Trophoblast cell (in vitro differentiated cells and primary cell): ENCODE results near the gene LDHD.

Experiments
- DNase-seq, 2 donors: peaks; one replicate each; pipeline ENCODE4 v3.0.0-alpha.2; 2016
- H2AFZ ChIP-seq: 2 replicates; pipeline ENCODE4 v1.6.1; 2013; ENCODE audit warnings: low read length, moderate library complexity, mild to moderate bottlenecking; ENCODE audit not compliant: insufficient read depth, poor library complexity
- H2AK5ac ChIP-seq: 2 replicates; pipeline ENCODE4 v1.6.1; 2013; ENCODE audit warnings: mild to moderate bottlenecking, low read length
- H2BK120ac ChIP-seq: 2 replicates; pipeline ENCODE4 v1.6.1; 2013; ENCODE audit warnings: low read length, mild to moderate bottlenecking, moderate library complexity; ENCODE audit not compliant: insufficient read depth, poor library complexity
- H2BK12ac ChIP-seq: 2 replicates; pipeline ENCODE4 v1.6.1; 2013; ENCODE audit warnings: mild to moderate bottlenecking, low read length, moderate library complexity
- H2BK5ac ChIP-seq: 2 replicates; pipeline ENCODE4 v1.6.1; 2013; ENCODE audit warnings: low read length, low read depth, moderate library complexity, mild to moderate bottlenecking; ENCODE audit not compliant: poor library complexity
- H3K14ac ChIP-seq: 2 replicates; pipeline ENCODE4 v1.6.1; 2013; ENCODE audit warnings: mild to moderate bottlenecking, low read length
- H3K18ac ChIP-seq: 2 replicates; pipeline ENCODE4 v1.6.1; 2013; ENCODE audit warnings: mild to moderate bottlenecking, low read length
- H3K23ac ChIP-seq: 2 replicates; pipeline ENCODE4 v1.6.1; 2013; ENCODE audit warnings: low read length
- H3K27ac ChIP-seq: 2 replicates; pipeline ENCODE4 v1.5.1; 2013; ENCODE audit warnings: low read depth, mild to moderate bottlenecking, inconsistent platforms, low read length, moderate library complexity
- H3K27me3 ChIP-seq: 2 replicates; pipeline ENCODE4 v1.6.1; 2013; ENCODE audit warnings: inconsistent platforms, mild to moderate bottlenecking, low read length, moderate library complexity; ENCODE audit not compliant: insufficient read depth
- H3K36me3 ChIP-seq, 2 experiments: 1 replicate in 1 of 2; 2 replicates in 1 of 2; pipeline ENCODE4 v1.6.1; 2013; ENCODE audit warnings: low read length in 2 of 2, mild to moderate bottlenecking in 2 of 2, moderate library complexity in 1 of 2; ENCODE audit not compliant: insufficient read depth in 2 of 2, control insufficient read depth in 1 of 2
- H3K4ac ChIP-seq: 2 replicates; pipeline ENCODE4 v1.6.1; 2013; ENCODE audit warnings: low read depth, mild to moderate bottlenecking, low read length, moderate library complexity
- H3K4me1 ChIP-seq, 2 experiments: 1 replicate in 1 of 2; 2 replicates in 1 of 2; pipeline ENCODE4 v1.6.1; 2013; ENCODE audit warnings: low read length in 2 of 2, mild to moderate bottlenecking in 2 of 2, moderate library complexity in 1 of 2; ENCODE audit not compliant: insufficient read depth in 2 of 2, control insufficient read depth in 1 of 2
- H3K4me2 ChIP-seq: 2 replicates; pipeline ENCODE4 v1.6.1; 2013; ENCODE audit warnings: inconsistent platforms, mild to moderate bottlenecking, low read length, moderate library complexity
- H3K4me3 ChIP-seq: 2 replicates; pipeline ENCODE4 v1.5.1; 2013; ENCODE audit warnings: mild to moderate bottlenecking, low read depth, low read length, inconsistent platforms
- H3K79me1 ChIP-seq: one replicate; pipeline ENCODE4 v1.6.1; 2013; ENCODE audit warnings: low read length
- H3K79me2 ChIP-seq: 2 replicates; pipeline ENCODE4 v1.6.1; 2013; ENCODE audit warnings: low read length, mild to moderate bottlenecking; ENCODE audit not compliant: control insufficient read depth, insufficient read depth, poor library complexity
- H3K9ac ChIP-seq: 2 replicates; pipeline ENCODE4 v1.6.1; 2013; ENCODE audit warnings: mild to moderate bottlenecking, low read length
- H3K9me3 ChIP-seq: 2 replicates; pipeline ENCODE4 v1.6.1; 2013; ENCODE audit warnings: low read depth, mild to moderate bottlenecking, control low read depth, inconsistent platforms, low read length; ENCODE audit not compliant: insufficient read depth
- H4K12ac ChIP-seq: 2 replicates; pipeline ENCODE4 v1.6.1; 2013; ENCODE audit warnings: low read depth, mild to moderate bottlenecking, low read length, moderate library complexity
- H4K8ac ChIP-seq: 2 replicates; pipeline ENCODE4 v1.6.1; 2013; ENCODE audit warnings: low read depth, mild to moderate bottlenecking, low read length, moderate library complexity
- H4K91ac ChIP-seq: one replicate; pipeline ENCODE4 v1.6.1; 2013; ENCODE audit warnings: low read depth, mild to moderate bottlenecking, low read length, moderate library complexity
- WGBS: extraction: QIAGEN DNeasy Blood & Tissue Kit; methylation state at CpG from one replicate; pipeline ENCODE4 v1.1.7; 2013; ENCODE audit warnings: missing lambda C conversion rate; ENCODE audit not compliant: insufficient read length, insufficient coverage; ENCODE audit errors: extremely low coverage; 5-methylcytosine and 5-hydroxymethylcytosine counted together

The LDHD gene

GRCh38 chr16:75070012-75070841 lies 46.4 kb downstream of the LDHD start:
- H3K4me2 ChIP-seq, result peak overlapping the region; percentile 19
- H3K27me3 ChIP-seq, result no peaks in the 10 kb centered on the region
- no CpG with 5 or more reads among the region's 11 CpGs for WGBS
- H3K4me3 ChIP-seq, result no peak overlapping the region
- no peak overlapping the region for H4K12ac ChIP-seq
- H3K14ac ChIP-seq, result no peak overlapping the region
- peaks cover 6% of the 10 kb centered on the region for H3K79me2 ChIP-seq
- peak overlapping the region; percentile 30 for H2BK120ac ChIP-seq
- H2BK5ac ChIP-seq, result peak overlapping the region; percentile 18
- no peaks in the 10 kb centered on the region for H3K9me3 ChIP-seq
- H4K8ac ChIP-seq, result no peak overlapping the region
- H2BK12ac ChIP-seq, result no peak overlapping the region
- no peak overlapping the region for H2AK5ac ChIP-seq
- H3K23ac ChIP-seq, result no peak overlapping the region
- DNase-seq, result peak; percentile 65 to 84
- peak overlapping the region; percentile 53 for H3K27ac ChIP-seq
- H4K91ac ChIP-seq, result no peak overlapping the region
- no peak overlapping the region for H3K18ac ChIP-seq
- H3K4ac ChIP-seq, result no peak overlapping the region
- H2AFZ ChIP-seq, result no peak overlapping the region
- no peaks in the 10 kb centered on the region for H3K36me3 ChIP-seq
- peaks cover 18 to 28% of the 10 kb centered on the region in 2 experiments for H3K4me1 ChIP-seq
- H3K9ac ChIP-seq, result no peak overlapping the region
- peaks cover 2% of the 10 kb centered on the region for H3K79me1 ChIP-seq

- no peak overlapping the region for H3K4me2 ChIP-seq
- peak overlapping the region; percentile 66 for H3K18ac ChIP-seq
- H3K79me2 ChIP-seq, result peaks cover 8% of the 10 kb centered on the region
- peaks cover 4% of the 10 kb centered on the region for H3K79me1 ChIP-seq
- H2AK5ac ChIP-seq, result no peak overlapping the region
- H3K23ac ChIP-seq, result no peak overlapping the region
- H3K9ac ChIP-seq, result no peak overlapping the region
- no peaks in the 10 kb centered on the region for H3K9me3 ChIP-seq
- no peaks in the 10 kb centered on the region for H3K27me3 ChIP-seq
- H2BK120ac ChIP-seq, result no peak overlapping the region
- no peak overlapping the region for H4K8ac ChIP-seq
- H3K4me3 ChIP-seq, result no peak overlapping the region
- no peak overlapping the region for H2AFZ ChIP-seq
- no peak for DNase-seq
- H4K91ac ChIP-seq, result no peak overlapping the region
- H3K14ac ChIP-seq, result peak overlapping the region; percentile 47
- no peak overlapping the region for H2BK5ac ChIP-seq
- WGBS, result no CpG with 5 or more reads among the region's 10 CpGs
- H4K12ac ChIP-seq, result no peak overlapping the region
- no peaks in the 10 kb centered on the region for H3K36me3 ChIP-seq
- no peak overlapping the region for H3K27ac ChIP-seq
- H2BK12ac ChIP-seq, result peak overlapping the region; percentile 20
- peak overlapping the region; percentile 71 for H3K4ac ChIP-seq
- peaks cover 18 to 24% of the 10 kb centered on the region in 2 experiments for H3K4me1 ChIP-seq
Measured at GRCh38 chr16:75068085-75069031, 48.2 kb downstream of the LDHD start.

DNA sequence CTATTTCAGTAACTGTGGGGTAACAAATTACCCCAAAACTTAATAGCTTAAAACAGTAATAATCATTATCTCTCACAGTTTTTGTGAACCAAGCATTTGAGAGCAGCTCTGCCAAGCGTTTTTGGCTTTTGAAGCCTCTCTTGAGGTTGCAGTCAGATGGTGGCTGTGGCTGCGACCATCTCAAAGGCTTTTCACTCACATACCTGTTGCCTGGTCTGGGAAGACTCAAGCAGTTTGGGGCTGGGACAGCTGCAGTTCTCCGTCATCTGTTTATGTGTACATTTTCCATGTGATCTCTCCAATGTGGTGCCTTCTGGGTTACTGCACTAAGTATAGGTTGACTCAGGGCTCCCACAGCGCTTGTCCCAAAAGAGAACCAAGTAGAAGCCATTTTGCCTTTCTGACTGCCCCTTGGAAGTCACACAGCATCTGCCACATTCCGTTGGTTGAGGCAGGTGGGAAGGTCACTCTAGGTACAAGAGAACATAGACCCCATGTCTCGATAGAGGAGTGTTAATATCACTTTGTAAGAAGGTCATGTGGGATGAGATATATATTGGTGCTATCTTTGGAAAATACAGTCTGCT lies 49.6 kb downstream of the LDHD start:
- H3K4me3 ChIP-seq, result no peak overlapping the region
- no peaks in the 10 kb centered on the region for H3K27me3 ChIP-seq
- H3K4me2 ChIP-seq, result no peak overlapping the region
- H2AK5ac ChIP-seq, result no peak overlapping the region
- H3K23ac ChIP-seq, result no peak overlapping the region
- no peak overlapping the region for H4K12ac ChIP-seq
- WGBS, result no CpG with 5 or more reads among the region's 6 CpGs
- no peak for DNase-seq
- H3K79me2 ChIP-seq, result peaks cover 13% of the 10 kb centered on the region
- peaks cover 25 to 29% of the 10 kb centered on the region in 2 experiments for H3K4me1 ChIP-seq
- no peak overlapping the region for H3K4ac ChIP-seq
- H3K9me3 ChIP-seq, result no peaks in the 10 kb centered on the region
- H3K36me3 ChIP-seq, result no peaks in the 10 kb centered on the region
- H3K18ac ChIP-seq, result no peak overlapping the region
- H2BK12ac ChIP-seq, result no peak overlapping the region
- no peak overlapping the region for H4K91ac ChIP-seq
- no peak overlapping the region for H2AFZ ChIP-seq
- no peak overlapping the region for H2BK5ac ChIP-seq
- H3K27ac ChIP-seq, result no peak overlapping the region
- H4K8ac ChIP-seq, result no peak overlapping the region
- no peak overlapping the region for H2BK120ac ChIP-seq
- H3K79me1 ChIP-seq, result peaks cover 12% of the 10 kb centered on the region
- H3K14ac ChIP-seq, result no peak overlapping the region
- no peak overlapping the region for H3K9ac ChIP-seq

DNA sequence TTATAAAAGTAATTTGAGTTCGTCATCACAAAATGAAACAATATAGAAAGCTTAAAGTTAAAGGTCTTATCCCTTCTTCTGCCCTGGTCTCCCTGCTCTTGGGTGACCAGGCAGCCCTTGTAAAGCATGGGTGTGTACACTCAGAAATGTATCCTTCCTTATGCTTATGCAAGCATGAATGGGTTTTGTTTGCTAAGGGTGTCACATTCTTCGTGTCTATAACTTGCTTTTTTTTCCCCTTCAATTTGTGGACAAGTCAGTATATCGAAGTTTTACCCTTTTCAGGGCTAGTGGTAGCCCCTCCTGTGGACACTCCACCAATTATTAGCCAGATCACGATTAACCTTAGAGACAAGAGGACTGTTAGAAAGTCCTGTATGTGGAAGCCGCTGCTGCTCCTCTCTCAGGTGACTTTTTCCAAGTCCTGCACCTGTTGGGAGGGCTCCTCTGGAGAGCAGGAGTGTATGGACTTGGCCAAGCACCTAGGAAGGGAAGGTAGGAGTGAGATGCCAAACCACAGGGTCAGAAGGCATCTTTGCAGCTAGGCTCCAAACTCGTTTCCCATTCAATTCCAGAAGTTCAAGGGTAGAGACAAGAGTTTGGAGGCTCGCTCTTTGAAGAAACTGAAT lies 50.9 kb downstream of the LDHD start:
- no peaks in the 10 kb centered on the region for H3K27me3 ChIP-seq
- no peak overlapping the region for H4K8ac ChIP-seq
- no peak overlapping the region for H3K9ac ChIP-seq
- H4K12ac ChIP-seq, result no peak overlapping the region
- no peak overlapping the region for H3K4me3 ChIP-seq
- no peak for DNase-seq
- H2BK5ac ChIP-seq, result no peak overlapping the region
- H2AFZ ChIP-seq, result no peak overlapping the region
- H3K9me3 ChIP-seq, result no peaks in the 10 kb centered on the region
- no peak overlapping the region for H3K4me2 ChIP-seq
- H3K79me2 ChIP-seq, result peaks cover 13% of the 10 kb centered on the region
- no peak overlapping the region for H2AK5ac ChIP-seq
- H2BK12ac ChIP-seq, result no peak overlapping the region
- no peak overlapping the region for H4K91ac ChIP-seq
- H3K36me3 ChIP-seq, result no peaks in the 10 kb centered on the region
- H3K79me1 ChIP-seq, result peaks cover 14% of the 10 kb centered on the region
- H3K18ac ChIP-seq, result no peak overlapping the region
- H2BK120ac ChIP-seq, result no peak overlapping the region
- H3K4ac ChIP-seq, result peak overlapping the region; percentile 75
- no peak overlapping the region for H3K23ac ChIP-seq
- no peak overlapping the region for H3K27ac ChIP-seq
- WGBS, result 100% methylated on average over 1 of the region's 7 CpGs
- no peak overlapping the region for H3K14ac ChIP-seq
- peaks cover 28% of the 10 kb centered on the region in 2 experiments for H3K4me1 ChIP-seq
